HG03280 (cell line): ENCODE data around the gene BTRC.
"Not testable (repeated sequence)": the region's sequence is repeated elsewhere in the genome, so short reads cannot be mapped to it uniquely, and the experiment has no call there.

Experiments used
- ATAC-seq: cut with Tn5 transposase; IDR thresholded peaks from one replicate; pipeline ENCODE4 v1.9.1; 2021; ENCODE audit warnings: mild to moderate bottlenecking, moderate library complexity; ENCODE audit not compliant: unreplicated experiment

Gene BTRC

GRCh38 chr10:101341438-101341837 lies 12.5 kb upstream of the BTRC start:
- ATAC-seq: no peak

- ATAC-seq: no peak
These were observed 7.8 kb upstream of the BTRC start for GRCh38 chr10:101346177-101346576.

- no peak for ATAC-seq
These were observed 2.9 kb upstream of the BTRC start for GRCh38 chr10:101351017-101351416.

GRCh38 chr10:101351477-101351876 lies 2.5 kb upstream of the BTRC start:
- no peak for ATAC-seq

GRCh38 chr10:101352857-101353256 lies 1.1 kb upstream of the BTRC start:
- not testable (repeated sequence) for ATAC-seq

GRCh38 chr10:101354328-101355071 lies 535 bp downstream of the BTRC start:
- no peak for ATAC-seq

- no peak for ATAC-seq
These were observed 1.2 kb downstream of the BTRC start for GRCh38 chr10:101355072-101355706.

- no peak for ATAC-seq
These were observed 2.2 kb downstream of the BTRC start for GRCh38 chr10:101356132-101356531.

GRCh38 chr10:101357958-101358357 lies 4.0 kb downstream of the BTRC start:
- ATAC-seq: no peak

GRCh38 chr10:101358706-101359300 lies 4.8 kb downstream of the BTRC start:
- no peak for ATAC-seq

GRCh38 chr10:101360090-101360489 lies 6.1 kb downstream of the BTRC start:
- ATAC-seq: not testable (repeated sequence)

GRCh38 chr10:101360841-101361240 lies 6.9 kb downstream of the BTRC start:
- ATAC-seq: not testable (repeated sequence)

- ATAC-seq: no peak
These were observed 10.0 kb downstream of the BTRC start for GRCh38 chr10:101363850-101364400.

- no peak for ATAC-seq
These were observed 10.8 kb downstream of the BTRC start for GRCh38 chr10:101364721-101365120.

- no peak for ATAC-seq
These were observed 13.8 kb downstream of the BTRC start for GRCh38 chr10:101367569-101368453.

GRCh38 chr10:101373063-101373462 lies 19.1 kb downstream of the BTRC start:
- ATAC-seq: no peak

- ATAC-seq: not testable (repeated sequence)
These were observed 20.0 kb downstream of the BTRC start for GRCh38 chr10:101373993-101374392.

- no peak for ATAC-seq
These were observed 21.1 kb downstream of the BTRC start for GRCh38 chr10:101375076-101375475.

- no peak for ATAC-seq
These were observed 25.8 kb downstream of the BTRC start for GRCh38 chr10:101379663-101380352.

- ATAC-seq: no peak
These were observed 26.5 kb downstream of the BTRC start for GRCh38 chr10:101380353-101381017.
